HL-60 (cell line): Measurements from ENCODE around the gene NBPF3.
"Not testable (repeated sequence)": the region's sequence is repeated elsewhere in the genome, so short reads cannot be mapped to it uniquely, and the experiment has no call there.

ENCODE experiments used
- CTCF ChIP-seq: IDR thresholded peaks from one replicate; pipeline ENCODE4 v1.5.1; 2011; ENCODE audit warnings: low read length, control low read depth, inconsistent platforms; ENCODE audit not compliant: insufficient read depth
- GABPA ChIP-seq: IDR thresholded peaks from 2 replicates; pipeline ENCODE4 v1.6.1; 2012; ENCODE audit warnings: low read depth
- POLR2AphosphoS5 ChIP-seq: IDR thresholded peaks from 2 replicates; pipeline ENCODE4 v1.6.1; 2012; ENCODE audit warnings: low read depth
- REST ChIP-seq: IDR thresholded peaks from 2 replicates; pipeline ENCODE4 v1.6.1; 2012; ENCODE audit warnings: low read depth; ENCODE audit not compliant: insufficient replicate concordance
- SPI1 ChIP-seq: IDR thresholded peaks from 2 replicates; pipeline ENCODE4 v1.6.1; 2012; ENCODE audit warnings: low read depth, mild to moderate bottlenecking, borderline replicate concordance

GRCh38 chr1:21453964-21454614 is 14.2 kb downstream of the NBPF3 start:
- not testable (repeated sequence) for TF ChIP-seq CTCF, GABPA, REST, SPI1
- peak; percentile 45; the same call in 1 of the 2 replicates for TF ChIP-seq POLR2AphosphoS5
